T follicular helper cell (primary cell): ENCODE measurements around the gene MDC1.
"Not testable (repeated sequence)": the region's sequence is repeated elsewhere in the genome, so short reads cannot be mapped to it uniquely, and the experiment has no call there.

Experiments used
- DNase-seq: peaks from one replicate; pipeline ENCODE4 v3.0.0-alpha.2; 2020; ENCODE audit warnings: low read depth
- total RNA-seq, 2 experiments: gene quantifications; one replicate each; lab custom pipeline; 2026; lab: John Stamatoyannopoulos, UW

The MDC1 gene, protein sequence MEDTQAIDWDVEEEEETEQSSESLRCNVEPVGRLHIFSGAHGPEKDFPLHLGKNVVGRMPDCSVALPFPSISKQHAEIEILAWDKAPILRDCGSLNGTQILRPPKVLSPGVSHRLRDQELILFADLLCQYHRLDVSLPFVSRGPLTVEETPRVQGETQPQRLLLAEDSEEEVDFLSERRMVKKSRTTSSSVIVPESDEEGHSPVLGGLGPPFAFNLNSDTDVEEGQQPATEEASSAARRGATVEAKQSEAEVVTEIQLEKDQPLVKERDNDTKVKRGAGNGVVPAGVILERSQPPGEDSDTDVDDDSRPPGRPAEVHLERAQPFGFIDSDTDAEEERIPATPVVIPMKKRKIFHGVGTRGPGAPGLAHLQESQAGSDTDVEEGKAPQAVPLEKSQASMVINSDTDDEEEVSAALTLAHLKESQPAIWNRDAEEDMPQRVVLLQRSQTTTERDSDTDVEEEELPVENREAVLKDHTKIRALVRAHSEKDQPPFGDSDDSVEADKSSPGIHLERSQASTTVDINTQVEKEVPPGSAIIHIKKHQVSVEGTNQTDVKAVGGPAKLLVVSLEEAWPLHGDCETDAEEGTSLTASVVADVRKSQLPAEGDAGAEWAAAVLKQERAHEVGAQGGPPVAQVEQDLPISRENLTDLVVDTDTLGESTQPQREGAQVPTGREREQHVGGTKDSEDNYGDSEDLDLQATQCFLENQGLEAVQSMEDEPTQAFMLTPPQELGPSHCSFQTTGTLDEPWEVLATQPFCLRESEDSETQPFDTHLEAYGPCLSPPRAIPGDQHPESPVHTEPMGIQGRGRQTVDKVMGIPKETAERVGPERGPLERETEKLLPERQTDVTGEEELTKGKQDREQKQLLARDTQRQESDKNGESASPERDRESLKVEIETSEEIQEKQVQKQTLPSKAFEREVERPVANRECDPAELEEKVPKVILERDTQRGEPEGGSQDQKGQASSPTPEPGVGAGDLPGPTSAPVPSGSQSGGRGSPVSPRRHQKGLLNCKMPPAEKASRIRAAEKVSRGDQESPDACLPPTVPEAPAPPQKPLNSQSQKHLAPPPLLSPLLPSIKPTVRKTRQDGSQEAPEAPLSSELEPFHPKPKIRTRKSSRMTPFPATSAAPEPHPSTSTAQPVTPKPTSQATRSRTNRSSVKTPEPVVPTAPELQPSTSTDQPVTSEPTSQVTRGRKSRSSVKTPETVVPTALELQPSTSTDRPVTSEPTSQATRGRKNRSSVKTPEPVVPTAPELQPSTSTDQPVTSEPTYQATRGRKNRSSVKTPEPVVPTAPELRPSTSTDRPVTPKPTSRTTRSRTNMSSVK (N-terminal part only)
- total RNA-seq, result 28.4 to 38.1 reads per million in 2 experiments

DNA sequence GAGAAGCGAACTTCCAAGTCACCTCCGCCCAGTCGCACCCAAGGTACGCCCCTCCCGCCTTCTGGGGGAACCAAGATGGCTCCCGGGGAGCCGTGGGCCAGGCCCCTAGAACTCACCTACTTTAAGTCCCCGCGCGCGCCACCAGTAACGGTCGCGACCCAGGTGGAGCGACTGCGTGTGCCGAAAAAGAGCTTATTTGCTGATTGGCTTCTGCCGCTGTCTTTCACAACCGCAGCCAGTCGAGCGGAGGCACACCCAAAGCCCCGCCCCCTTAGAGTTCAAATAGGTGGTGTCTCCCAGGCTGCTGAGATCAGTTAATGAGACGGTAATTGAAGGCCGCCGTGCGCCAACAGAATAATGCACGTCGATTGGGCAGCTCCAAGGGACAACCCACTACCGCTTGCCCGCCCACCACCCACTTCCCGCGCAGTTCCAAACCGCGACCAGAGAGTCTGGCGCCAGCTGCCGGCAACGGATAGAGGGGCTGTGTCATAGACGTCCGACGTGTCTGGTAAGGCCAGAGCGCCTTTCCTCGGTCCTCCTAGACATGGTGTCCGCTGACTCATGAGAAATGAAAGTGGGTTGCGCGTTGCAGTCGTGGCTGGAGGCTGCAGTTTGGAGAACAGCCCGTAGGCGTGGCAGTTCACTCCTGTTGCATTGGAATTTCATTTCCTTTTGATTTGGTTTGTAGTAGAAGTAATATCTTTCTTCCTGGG lies at the start of gene MDC1:
Gene MDC1, minus strand, starts transcription at position 153 of the 716 bp plus-strand sequence. CDS start 2,106 bp downstream, outside the sequence.
- DNase-seq, result peak; percentile 98

DNA sequence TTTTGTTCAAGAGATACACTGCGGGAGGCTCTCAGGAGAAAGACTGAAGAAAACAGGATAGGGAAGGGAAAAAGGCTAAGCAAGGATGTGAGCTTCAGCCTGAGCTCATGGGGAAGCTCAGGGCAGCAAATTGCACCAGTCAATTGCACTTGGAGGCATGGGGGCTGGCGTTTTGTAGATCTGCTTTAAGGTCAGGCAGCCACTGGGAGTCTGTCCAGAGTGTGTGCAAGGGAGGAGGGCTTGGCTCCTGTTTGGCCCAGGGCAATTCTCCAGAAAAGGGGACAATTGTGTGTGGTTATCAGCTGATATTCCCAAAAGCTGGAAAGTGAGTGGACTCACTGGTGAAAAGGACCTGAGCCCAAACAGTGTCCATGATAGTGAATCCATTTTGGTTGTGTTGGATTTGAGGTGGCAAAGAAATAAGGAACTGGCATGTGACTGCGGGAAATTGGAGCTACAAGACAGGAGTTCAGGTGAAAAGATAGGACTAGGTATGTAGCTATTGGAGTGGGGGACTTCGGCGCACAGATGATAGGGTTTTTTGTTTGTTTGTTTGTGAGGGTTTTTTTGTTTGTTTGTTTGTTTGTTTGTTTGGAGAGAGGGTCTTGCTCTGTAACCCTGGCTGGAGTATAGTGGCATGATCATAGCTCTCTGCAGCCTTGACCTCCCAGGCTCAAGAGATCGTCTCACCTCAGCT lies 49.5 kb upstream of the MDC1 start:
- DNase-seq, result no peak

- not testable (repeated sequence) for DNase-seq
These were observed 48.4 kb upstream of the MDC1 start for GRCh38 chr6:30765495-30765894.

DNA sequence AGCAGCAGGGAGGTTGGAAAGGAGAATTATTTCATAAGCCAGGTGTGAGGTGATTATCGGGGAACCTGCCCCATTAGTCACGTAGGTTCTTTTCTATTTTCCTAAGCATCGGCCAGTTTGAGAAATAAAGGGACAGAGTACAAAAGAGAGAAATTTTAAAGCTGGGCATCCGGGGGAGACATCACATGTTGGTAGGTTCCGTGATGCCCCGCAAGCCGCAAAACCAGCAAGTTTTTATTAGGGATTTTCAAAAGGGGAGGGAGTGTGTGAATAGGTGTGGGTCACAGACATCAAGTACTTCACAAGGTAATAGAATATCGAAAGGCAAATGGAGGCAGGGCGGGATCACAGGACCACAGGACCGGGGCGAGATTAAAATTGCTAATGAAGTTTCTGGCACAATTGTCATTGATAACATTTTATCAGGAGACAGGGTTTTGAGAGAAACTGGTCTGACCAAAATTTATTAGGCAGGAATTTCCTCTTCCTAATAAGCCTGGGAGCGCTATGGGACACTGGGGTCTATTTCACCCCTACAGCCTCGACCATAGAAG lies 47.5 kb upstream of the MDC1 start:
- not testable (repeated sequence) for DNase-seq

GRCh38 chr6:30763618-30764489 lies 46.8 kb upstream of the MDC1 start:
- no peak for DNase-seq

GRCh38 chr6:30763155-30763617 lies 46.1 kb upstream of the MDC1 start:
- DNase-seq, result no peak

DNA sequence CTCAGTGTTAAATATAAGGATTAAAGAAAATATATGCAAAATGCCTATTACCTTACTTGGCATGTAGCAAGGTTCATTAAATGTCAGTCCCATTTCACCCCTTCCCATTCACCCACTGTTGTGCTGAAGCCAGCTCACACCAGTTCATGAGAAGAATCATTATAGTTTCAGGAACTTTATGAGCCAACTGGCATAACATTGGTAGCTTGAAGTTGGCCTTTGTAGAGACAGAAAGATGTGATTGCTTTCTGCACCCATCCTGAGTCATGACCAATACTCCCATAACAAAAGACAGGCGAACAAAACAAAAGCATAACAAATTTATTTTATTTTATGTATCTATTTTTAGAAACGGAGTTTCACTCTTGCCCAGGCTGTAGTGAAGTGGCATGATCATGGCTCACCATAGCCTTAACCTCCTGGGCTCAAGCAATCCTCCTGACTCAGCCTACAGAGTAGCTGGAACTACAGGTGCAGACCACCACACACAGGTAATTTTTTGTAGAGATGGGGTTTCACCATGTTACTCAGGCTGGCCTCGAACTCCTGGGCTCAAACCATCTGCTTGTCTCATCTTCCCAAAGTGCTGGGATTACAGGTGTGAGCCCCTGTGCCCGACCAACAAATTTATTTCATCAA lies 44.8 kb upstream of the MDC1 start:
- no peak for DNase-seq

GRCh38 chr6:30760549-30760948 lies 43.5 kb upstream of the MDC1 start:
- DNase-seq, result no peak

DNA sequence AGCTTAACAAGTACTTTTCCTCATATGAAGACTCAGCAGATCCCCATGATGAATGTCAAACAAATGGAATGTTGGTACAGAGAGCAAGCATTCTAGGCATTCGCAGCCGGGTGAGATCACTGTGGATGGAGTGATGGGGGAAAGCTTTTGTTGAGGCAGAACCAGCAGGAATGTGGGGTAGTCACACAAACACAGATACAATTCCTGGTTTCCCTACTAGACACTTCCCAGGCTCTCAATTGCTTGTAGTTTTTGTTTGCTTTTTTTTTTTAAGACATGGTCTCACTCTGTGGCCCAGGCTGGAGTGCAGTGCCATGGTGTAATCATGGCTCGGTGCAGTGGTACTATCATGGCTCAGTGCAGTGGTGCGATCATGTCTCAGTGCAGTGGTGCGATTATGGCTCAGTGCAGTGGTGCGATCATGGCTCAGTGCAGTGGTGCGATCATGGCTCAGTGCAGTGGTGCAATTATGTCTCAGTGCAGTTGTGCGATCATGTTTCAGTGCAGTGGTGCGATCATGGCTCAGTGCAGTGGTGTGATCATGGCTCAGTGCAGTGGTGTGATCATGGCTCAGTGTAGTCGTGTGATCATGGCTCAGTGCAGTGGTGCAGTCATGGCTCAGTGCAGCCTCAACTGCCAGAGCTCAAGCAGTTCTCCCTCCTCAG lies 42.6 kb upstream of the MDC1 start:
- no peak for DNase-seq

DNA sequence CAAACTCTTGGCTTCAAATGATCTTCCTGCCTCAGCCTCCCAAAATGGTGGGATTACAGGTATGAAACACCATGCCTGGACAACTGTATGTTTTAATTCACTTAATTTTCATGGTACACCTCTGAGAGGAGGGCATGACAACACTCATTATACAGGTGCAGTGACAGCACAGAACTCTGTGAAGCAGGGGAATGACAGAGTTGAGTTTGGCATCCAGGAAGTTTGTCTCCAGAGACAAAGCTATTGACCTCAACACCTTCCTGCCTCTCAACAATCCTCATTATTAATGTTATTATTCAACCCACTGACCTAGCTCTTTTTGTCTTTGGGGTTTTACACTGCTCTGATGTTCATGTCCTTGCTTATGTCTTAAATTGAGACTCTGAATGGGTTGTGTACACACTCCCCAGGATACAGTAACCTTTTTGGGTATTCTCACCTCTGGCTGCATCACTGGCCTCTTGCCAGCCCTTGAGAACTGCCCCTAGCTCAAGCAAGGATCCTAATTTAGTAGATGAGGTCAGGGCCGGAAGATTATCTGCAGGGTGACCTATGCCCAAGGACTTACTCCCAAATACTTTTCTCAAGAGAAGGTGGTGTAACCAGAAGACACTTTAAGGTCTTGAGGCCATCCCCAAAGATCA lies 40.3 kb upstream of the MDC1 start:
- DNase-seq, result no peak

DNA sequence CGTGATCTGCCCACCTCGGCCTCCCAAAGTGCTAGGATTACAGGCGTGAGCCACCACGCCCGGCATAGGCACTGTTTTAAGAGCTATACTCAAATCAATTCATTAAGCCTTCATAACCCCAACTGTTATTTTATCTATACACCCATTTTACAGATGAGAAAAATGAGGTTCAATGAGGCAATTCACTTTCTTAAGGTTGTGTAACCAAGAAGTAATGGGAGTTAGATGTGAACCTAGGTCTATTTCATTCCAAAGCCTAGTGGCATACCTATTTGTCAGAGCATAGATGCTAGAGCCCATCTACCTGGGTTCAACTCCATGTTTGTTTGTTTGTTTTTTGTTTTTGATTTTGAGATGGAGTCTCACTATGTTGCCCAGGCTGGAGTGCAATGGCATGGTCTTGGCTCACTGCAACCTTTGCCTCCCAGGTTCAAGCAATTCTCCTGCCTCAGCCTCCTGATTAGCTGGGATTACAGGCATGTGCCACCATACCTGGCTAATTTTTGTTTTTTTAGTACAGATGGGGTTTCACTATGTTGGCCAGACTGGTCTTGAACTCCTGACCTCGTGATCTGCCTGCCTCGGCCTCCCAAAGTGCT lies 39.4 kb upstream of the MDC1 start:
- DNase-seq, result not testable (repeated sequence)

GRCh38 chr6:30754631-30755030 lies 37.5 kb upstream of the MDC1 start:
- DNase-seq, result no peak

DNA sequence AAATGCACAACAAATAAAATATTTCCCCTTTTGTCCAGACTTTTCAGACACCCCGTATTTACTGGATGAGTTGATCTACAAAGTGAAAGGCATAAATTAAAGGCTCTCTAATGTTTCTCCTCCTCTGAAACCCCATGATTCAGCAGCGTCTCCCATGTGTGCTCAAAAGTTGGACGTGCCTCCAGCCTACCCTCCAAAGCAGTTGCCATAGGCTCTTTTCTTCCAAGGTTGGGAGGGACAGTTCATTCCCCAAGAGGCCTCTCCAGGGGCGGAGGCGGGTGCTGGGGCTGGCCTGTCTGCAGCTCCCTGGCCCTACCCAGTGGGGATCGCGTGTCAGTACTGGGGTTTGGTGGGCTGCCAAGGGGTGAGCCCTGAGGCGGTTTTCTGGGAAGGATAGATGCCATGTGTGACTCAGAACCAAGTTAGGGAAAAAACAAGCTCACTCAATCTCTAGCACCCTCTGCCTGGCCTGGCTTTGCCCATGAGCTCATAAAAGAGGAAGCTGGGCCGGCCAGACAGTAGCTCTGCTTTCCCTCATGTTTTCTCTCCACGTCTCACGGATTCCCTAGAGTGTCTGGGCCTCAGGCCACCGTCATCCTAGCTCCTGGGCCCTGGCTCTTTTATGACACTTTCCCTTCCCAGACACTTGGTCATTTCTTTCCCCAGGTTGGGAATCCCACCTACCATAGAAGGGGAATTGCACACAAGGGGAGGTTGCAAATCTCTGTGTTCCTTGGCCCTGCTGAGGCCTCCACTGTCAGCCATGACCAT lies 35.3 kb upstream of the MDC1 start:
- DNase-seq, result no peak

DNA sequence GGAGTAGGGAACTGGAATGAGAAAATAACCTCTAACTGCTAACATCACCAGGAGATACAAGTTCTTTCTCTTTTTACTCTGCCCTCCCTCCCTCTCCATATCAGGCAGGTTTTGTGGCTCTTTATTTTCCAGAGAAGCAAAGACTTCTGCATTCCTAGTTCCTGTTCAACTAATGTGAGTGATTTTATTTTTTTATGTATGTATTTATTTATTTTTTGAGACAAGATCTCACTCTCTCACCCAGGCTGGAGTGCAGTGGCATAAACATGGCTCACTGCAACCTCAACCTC lies 33.2 kb upstream of the MDC1 start:
- no peak for DNase-seq

- no peak for DNase-seq
These were observed 32.7 kb upstream of the MDC1 start for GRCh38 chr6:30749554-30750378.
